Renal cortical epithelial cell (primary cell): ENCODE data around the gene CSPG4. TPM values are rescaled to one million over a fixed set of nuclear protein-coding genes. Genes with fewer than 3 reads are reported as not detected.
A peak's percentile ranks its signal among the peaks of the same experiment; 100 is the strongest.
"Not testable (repeated sequence)": the region's sequence is repeated elsewhere in the genome, so short reads cannot be mapped to it uniquely, and the experiment has no call there.

ENCODE experiments used
- DNase-seq: peaks from one replicate; pipeline ENCODE4 v3.0.0-alpha.2; 2011; ENCODE audit warnings: low read depth
- total RNA-seq: library from RNA; depleted of rRNA; stranded (reverse); fragments of >200 nt; gene quantifications from 2 replicates; pipeline ENCODE4 v1.2.3, GENCODE V29; 2014

CSPG4 gene
- 0.35 TPM in 2 replicates for total RNA-seq

- no peak for DNase-seq
Measured at GRCh38 chr15:75712668-75713337, at the start of gene CSPG4. CSPG4 (minus strand) TSS chr15:75712848; CDS start chr15:75712755, 93 bp downstream.

- not testable (repeated sequence) for DNase-seq
Measured at GRCh38 chr15:75762357-75762718, 49.7 kb upstream of the CSPG4 start.

- DNase-seq: no peak
Measured at GRCh38 chr15:75761446-75762356, 49.1 kb upstream of the CSPG4 start.

GRCh38 chr15:75760704-75761435 lies 48.2 kb upstream of the CSPG4 start:
- no peak for DNase-seq

GRCh38 chr15:75760131-75760520 lies 47.5 kb upstream of the CSPG4 start:
- not testable (repeated sequence) for DNase-seq

- DNase-seq: no peak
Measured at GRCh38 chr15:75759416-75760130, 46.9 kb upstream of the CSPG4 start.

- DNase-seq: peak; percentile 77
Measured at GRCh38 chr15:75758071-75758872, 45.6 kb upstream of the CSPG4 start.

- not testable (repeated sequence) for DNase-seq
Measured at GRCh38 chr15:75754871-75755270, 42.2 kb upstream of the CSPG4 start.

GRCh38 chr15:75753145-75753544 lies 40.5 kb upstream of the CSPG4 start:
- DNase-seq: no peak

GRCh38 chr15:75751891-75752290 lies 39.2 kb upstream of the CSPG4 start:
- DNase-seq: no peak

GRCh38 chr15:75751116-75751875 lies 38.6 kb upstream of the CSPG4 start:
- no peak for DNase-seq

- DNase-seq: no peak
Measured at GRCh38 chr15:75750261-75751050, 37.8 kb upstream of the CSPG4 start.

GRCh38 chr15:75749820-75750219 lies 37.2 kb upstream of the CSPG4 start:
- DNase-seq: no peak

- DNase-seq: not testable (repeated sequence)
Measured at GRCh38 chr15:75748882-75749281, 36.2 kb upstream of the CSPG4 start.

GRCh38 chr15:75747121-75747520 lies 34.5 kb upstream of the CSPG4 start:
- DNase-seq: not testable (repeated sequence)

GRCh38 chr15:75745305-75745704 lies 32.7 kb upstream of the CSPG4 start:
- DNase-seq: no peak

GRCh38 chr15:75742346-75742745 lies 29.7 kb upstream of the CSPG4 start:
- DNase-seq: not testable (repeated sequence)

GRCh38 chr15:75739791-75740190 lies 27.1 kb upstream of the CSPG4 start:
- no peak for DNase-seq

GRCh38 chr15:75738647-75739325 lies 26.1 kb upstream of the CSPG4 start:
- DNase-seq: peak; percentile 81
